NCI-H2196 treated with DMSO at 0.1 percent for 48 hours (cell line): ENCODE data around the gene DSC1.

Source experiments
- DNase-seq: peaks from one replicate; lab custom pipeline; 2025; ENCODE audit not compliant: unreplicated experiment; lab: John Stamatoyannopoulos, UW

The DSC1 gene

GRCh38 chr18:31104444-31104843 is 58.2 kb downstream of the DSC1 start:
- DNase-seq = no peak

GRCh38 chr18:31103423-31103822 is 59.2 kb downstream of the DSC1 start:
- DNase-seq = no peak

GRCh38 chr18:31102941-31103340 is 59.7 kb downstream of the DSC1 start:
- no peak for DNase-seq

DNA sequence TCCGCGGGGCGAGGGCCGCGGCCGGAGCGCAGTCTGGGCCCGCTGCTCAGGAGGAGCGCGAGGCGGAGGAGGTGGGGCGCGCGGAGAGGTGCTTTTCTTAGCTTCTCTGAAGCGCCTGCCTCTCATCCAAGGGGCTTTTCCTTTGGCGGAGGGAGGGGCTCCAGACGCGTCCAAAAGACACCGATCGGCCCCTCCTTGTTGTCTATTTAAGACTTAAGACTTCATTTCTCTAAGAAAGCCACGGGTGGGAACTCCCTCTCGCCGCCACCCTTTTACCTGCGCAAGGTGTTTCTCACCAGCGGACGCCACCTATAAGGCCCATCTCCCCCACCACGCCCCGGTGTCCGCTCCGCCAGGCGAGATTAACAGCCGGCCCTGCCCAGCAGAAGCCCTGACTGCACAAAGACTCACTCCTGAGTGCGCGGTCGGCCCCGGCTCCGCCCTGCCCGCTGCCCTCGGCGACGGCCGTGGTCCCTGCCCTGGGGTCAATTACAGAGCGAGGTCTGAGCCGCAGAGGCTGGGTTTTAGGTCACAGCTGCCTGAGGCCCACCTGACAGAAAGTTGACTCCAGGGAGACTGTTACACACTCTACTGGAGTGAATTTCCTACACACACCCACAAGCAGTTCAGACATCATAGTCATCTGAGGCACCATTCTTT is 60.5 kb downstream of the DSC1 start, which contains the start of gene DSC2:
Gene DSC2 (minus strand): TSS at position 397 of the 660 bp plus-strand sequence. CDS start 450 bp downstream, outside the sequence.
- DNase-seq = no peak

DNA sequence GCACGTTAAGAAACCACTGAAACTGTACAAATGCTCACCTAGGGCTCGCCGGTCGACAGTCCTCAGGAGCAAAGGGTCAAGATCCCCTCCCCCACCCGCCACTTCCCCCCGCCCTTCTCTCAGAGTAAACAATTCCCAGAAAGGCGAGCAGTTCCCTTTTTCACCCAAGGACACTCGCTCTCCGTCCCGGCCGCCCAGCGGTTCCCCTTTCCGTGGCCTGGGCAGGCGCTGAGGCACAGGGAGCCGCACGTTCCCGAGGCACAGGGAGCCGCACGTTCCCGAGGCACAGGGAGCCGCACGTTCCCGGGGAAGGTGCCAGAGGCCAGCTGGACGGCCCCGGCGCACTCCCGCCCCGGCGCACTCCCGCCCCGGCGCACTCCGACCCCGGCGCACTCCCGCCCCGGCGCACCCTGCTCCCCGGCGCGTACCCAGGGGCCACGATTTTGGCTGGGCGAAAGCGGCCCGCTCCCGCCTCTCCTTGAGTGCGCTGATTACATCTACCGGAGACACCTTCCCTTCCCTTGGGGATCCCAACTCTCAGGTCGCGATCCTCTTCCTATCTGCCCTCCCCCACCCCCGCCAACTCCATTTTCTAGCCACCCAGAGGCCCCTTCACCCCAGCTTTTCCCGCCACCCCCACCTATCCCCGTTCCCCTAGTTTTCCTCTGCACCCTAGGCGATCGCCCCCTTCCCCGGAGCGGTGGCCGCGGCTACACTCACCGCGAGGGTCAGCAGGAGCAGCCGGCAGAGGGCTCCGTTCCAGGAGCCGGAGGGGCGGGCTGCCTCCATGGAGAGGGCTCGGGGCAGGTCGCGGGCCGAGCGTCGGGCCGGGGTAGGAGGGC is 61.3 kb downstream of the DSC1 start:
- no peak for DNase-seq

GRCh38 chr18:31100436-31101182 is 62.0 kb downstream of the DSC1 start:
- no peak for DNase-seq

DNA sequence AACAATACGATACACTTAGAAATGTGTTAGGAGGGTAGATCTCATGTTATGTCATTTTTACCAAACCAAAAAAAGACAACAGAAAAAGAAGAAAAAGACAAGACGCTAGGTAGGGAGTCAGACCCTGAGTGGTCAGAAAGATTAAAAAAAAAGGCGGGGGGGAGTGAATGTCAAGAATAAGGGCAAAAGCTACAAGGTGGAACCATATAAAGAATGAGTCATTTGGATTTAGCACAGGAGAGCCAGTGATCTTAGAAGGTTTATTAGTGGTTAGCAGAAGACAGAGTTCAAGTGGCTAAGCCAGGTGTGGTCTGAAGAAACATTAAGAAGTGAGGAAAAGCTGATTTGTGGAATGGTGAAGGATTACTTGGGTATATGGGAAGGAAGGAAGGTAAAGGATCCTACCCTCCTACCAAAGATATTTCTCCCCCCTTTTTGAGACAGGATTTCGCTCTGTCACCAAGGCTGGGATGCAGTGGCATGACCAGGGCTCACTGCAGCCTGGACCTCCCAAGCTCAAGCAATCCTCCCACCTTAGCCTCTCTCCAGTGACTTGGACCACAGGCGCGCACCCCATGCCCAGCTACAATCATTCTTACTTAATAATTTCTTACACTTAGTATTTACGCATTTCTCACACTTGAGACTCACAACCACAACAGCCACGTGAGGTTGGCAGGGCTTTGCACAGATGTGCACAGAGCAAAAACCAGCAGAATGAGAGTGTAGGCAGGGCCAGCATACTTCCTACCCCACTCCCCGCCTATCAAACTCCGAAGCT is 63.0 kb downstream of the DSC1 start:
- DNase-seq = no peak

DNA sequence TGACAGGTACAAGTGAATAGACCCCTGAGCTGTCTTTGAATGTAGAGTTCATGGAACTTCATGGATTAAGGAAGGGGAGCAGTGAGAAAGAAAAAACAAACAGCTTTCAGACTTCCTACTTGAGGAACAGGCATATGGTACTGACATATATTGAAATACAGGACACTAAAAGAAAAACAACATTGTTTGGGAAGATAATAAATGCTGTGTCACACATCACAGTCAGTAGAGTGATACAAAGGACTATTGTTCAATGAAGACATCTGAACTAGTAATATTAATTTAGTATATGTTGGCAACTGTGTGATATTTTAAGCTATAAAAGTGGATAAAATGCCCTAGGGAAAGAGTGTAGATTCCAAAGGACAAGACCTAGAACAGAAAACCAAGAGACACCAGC is 63.8 kb downstream of the DSC1 start:
- DNase-seq = no peak

- no peak for DNase-seq
Measured at GRCh38 chr18:31097666-31098065, 65.0 kb downstream of the DSC1 start.

GRCh38 chr18:31093880-31094279 is 68.8 kb downstream of the DSC1 start:
- no peak for DNase-seq

GRCh38 chr18:31093294-31093693 is 69.4 kb downstream of the DSC1 start:
- DNase-seq = no peak

- DNase-seq = no peak
Measured at GRCh38 chr18:31091350-31091749, 71.3 kb downstream of the DSC1 start.

- no peak for DNase-seq
Measured at GRCh38 chr18:31088532-31088931, 74.1 kb downstream of the DSC1 start.

- DNase-seq = no peak
Measured at GRCh38 chr18:31079973-31080372, 82.7 kb downstream of the DSC1 start.
